A549 (cell line): Measurements from ENCODE around the gene PTGES.

Source experiments
- BHLHE40 ChIP-seq: IDR thresholded peaks from 2 replicates; pipeline ENCODE4 v1.6.1; 2012; ENCODE audit warnings: low read depth, low read length, inconsistent platforms
- EP300 ChIP-seq, 2 experiments: fragments of >200 bp; sonication (Bioruptor Twin); formaldehyde crosslinking; IDR thresholded peaks; 2 replicates in 1 of 2; 3 replicates in 1 of 2; pipeline ENCODE4 v1.6.1; 2016 to 2017
- ESRRA ChIP-seq: fragments of 150-350 bp; IDR thresholded peaks from 2 replicates; pipeline ENCODE4 v1.6.1; 2014; ENCODE audit warnings: mild to moderate bottlenecking, low read length, borderline replicate concordance
- MAFK ChIP-seq: fragments of 450-650 bp; IDR thresholded peaks from 2 replicates; pipeline ENCODE4 v1.6.1; 2014; ENCODE audit not compliant: partially characterized antibody
- MYC ChIP-seq: IDR thresholded peaks from 2 replicates; pipeline ENCODE4 v1.6.1; 2012; ENCODE audit warnings: mild to moderate bottlenecking, inconsistent platforms, low read length, improper control_type of control experiment, borderline replicate concordance
- POLR2A ChIP-seq: IDR thresholded peaks from 2 replicates; pipeline ENCODE4 v1.6.1; 2012; ENCODE audit warnings: mild to moderate bottlenecking, low read length
- SMC3 ChIP-seq: fragments of >200 bp; sonication (Bioruptor Twin); formaldehyde crosslinking; IDR thresholded peaks from 3 replicates; pipeline ENCODE4 v1.6.1; 2018; ENCODE audit warnings: inconsistent platforms
- TF ChIP-seq, protein P1 (sequence below): fragments of >200 bp; sonication (Bioruptor Twin); formaldehyde crosslinking; IDR thresholded peaks from 3 replicates; pipeline ENCODE4 v1.5.1; 2016
- TF ChIP-seq, protein P2 (sequence below): fragments of >200 bp; sonication (Bioruptor Twin); formaldehyde crosslinking; IDR thresholded peaks from 2 replicates; pipeline ENCODE4 v1.6.1; 2016
- TF ChIP-seq, protein P3 (sequence below): IDR thresholded peaks from 2 replicates; pipeline ENCODE4 v1.6.1; 2012
- TF ChIP-seq, protein P4 (sequence below): fragments of 200-600 bp; sonication (generic); IDR thresholded peaks from 2 replicates; pipeline ENCODE4 v1.6.1; 2016; ENCODE audit warnings: antibody characterized with exemption, mild to moderate bottlenecking, moderate library complexity
- TF ChIP-seq, protein P5 (sequence below): fragments of >200 bp; sonication (Bioruptor Twin); formaldehyde crosslinking; IDR thresholded peaks from 3 replicates; pipeline ENCODE4 v1.6.1; 2016

DNA sequence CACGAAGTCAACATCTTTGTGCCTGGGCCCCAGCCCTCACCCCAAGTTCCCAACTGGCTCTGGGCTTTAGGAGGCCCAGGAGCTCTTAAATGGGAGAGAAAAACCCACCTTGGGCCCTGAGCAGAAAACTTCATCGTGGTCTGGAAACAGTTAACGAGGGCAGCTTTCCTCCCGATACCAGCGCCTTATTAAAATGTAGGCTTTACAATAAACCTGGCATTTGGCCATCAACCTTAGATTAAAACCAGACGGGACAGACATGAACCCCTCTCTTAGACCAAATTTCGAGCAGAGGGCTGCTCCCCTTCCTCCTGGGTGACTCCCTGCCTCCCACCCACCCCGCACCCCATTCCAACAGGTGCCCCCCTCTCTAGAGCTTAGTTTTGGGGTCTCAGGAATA, 48.0 kb downstream of the PTGES start:
- TF ChIP-seq MAFK = no peak
- TF ChIP-seq, protein P1, sequence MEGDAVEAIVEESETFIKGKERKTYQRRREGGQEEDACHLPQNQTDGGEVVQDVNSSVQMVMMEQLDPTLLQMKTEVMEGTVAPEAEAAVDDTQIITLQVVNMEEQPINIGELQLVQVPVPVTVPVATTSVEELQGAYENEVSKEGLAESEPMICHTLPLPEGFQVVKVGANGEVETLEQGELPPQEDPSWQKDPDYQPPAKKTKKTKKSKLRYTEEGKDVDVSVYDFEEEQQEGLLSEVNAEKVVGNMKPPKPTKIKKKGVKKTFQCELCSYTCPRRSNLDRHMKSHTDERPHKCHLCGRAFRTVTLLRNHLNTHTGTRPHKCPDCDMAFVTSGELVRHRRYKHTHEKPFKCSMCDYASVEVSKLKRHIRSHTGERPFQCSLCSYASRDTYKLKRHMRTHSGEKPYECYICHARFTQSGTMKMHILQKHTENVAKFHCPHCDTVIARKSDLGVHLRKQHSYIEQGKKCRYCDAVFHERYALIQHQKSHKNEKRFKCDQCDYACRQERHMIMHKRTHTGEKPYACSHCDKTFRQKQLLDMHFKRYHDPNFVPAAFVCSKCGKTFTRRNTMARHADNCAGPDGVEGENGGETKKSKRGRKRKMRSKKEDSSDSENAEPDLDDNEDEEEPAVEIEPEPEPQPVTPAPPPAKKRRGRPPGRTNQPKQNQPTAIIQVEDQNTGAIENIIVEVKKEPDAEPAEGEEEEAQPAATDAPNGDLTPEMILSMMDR = no peak
- no peak for TF ChIP-seq POLR2A
- no peak for TF ChIP-seq BHLHE40
- TF ChIP-seq, protein P2, sequence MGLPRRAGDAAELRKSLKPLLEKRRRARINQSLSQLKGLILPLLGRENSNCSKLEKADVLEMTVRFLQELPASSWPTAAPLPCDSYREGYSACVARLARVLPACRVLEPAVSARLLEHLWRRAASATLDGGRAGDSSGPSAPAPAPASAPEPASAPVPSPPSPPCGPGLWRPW = no peak
- no peak for TF ChIP-seq ESRRA
- TF ChIP-seq MYC = no peak
- TF ChIP-seq, protein P3, sequence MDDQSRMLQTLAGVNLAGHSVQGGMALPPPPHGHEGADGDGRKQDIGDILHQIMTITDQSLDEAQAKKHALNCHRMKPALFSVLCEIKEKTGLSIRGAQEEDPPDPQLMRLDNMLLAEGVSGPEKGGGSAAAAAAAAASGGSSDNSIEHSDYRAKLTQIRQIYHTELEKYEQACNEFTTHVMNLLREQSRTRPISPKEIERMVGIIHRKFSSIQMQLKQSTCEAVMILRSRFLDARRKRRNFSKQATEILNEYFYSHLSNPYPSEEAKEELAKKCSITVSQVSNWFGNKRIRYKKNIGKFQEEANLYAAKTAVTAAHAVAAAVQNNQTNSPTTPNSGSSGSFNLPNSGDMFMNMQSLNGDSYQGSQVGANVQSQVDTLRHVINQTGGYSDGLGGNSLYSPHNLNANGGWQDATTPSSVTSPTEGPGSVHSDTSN = no peak
- no peak for TF ChIP-seq SMC3
- TF ChIP-seq, protein P4, sequence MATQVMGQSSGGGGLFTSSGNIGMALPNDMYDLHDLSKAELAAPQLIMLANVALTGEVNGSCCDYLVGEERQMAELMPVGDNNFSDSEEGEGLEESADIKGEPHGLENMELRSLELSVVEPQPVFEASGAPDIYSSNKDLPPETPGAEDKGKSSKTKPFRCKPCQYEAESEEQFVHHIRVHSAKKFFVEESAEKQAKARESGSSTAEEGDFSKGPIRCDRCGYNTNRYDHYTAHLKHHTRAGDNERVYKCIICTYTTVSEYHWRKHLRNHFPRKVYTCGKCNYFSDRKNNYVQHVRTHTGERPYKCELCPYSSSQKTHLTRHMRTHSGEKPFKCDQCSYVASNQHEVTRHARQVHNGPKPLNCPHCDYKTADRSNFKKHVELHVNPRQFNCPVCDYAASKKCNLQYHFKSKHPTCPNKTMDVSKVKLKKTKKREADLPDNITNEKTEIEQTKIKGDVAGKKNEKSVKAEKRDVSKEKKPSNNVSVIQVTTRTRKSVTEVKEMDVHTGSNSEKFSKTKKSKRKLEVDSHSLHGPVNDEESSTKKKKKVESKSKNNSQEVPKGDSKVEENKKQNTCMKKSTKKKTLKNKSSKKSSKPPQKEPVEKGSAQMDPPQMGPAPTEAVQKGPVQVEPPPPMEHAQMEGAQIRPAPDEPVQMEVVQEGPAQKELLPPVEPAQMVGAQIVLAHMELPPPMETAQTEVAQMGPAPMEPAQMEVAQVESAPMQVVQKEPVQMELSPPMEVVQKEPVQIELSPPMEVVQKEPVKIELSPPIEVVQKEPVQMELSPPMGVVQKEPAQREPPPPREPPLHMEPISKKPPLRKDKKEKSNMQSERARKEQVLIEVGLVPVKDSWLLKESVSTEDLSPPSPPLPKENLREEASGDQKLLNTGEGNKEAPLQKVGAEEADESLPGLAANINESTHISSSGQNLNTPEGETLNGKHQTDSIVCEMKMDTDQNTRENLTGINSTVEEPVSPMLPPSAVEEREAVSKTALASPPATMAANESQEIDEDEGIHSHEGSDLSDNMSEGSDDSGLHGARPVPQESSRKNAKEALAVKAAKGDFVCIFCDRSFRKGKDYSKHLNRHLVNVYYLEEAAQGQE = no peak
- TF ChIP-seq, protein P5, sequence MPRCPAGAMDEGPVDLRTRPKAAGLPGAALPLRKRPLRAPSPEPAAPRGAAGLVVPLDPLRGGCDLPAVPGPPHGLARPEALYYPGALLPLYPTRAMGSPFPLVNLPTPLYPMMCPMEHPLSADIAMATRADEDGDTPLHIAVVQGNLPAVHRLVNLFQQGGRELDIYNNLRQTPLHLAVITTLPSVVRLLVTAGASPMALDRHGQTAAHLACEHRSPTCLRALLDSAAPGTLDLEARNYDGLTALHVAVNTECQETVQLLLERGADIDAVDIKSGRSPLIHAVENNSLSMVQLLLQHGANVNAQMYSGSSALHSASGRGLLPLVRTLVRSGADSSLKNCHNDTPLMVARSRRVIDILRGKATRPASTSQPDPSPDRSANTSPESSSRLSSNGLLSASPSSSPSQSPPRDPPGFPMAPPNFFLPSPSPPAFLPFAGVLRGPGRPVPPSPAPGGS = no peak
- no peak for TF ChIP-seq EP300 (IDR thresholded peaks at IDR 0.05)
